OCI-LY7 (cell line): ENCODE data around the gene PRKN.

Source experiments
- EZH2phosphoT487 ChIP-seq: fragments of 200-600 bp; sonication (generic); IDR thresholded peaks from 2 replicates; pipeline ENCODE4 v1.6.1; 2018; ENCODE audit warnings: low read depth, borderline replicate concordance, mild to moderate bottlenecking, mixed run types, antibody characterized with exemption, low read length, moderate library complexity, mixed read lengths
- TF ChIP-seq, protein P1 (sequence below): fragments of 200-600 bp; sonication (generic); conservative IDR thresholded peaks from 2 replicates; pipeline ENCODE4 v1.5.1; 2014; ENCODE audit warnings: mild to moderate bottlenecking, antibody characterized with exemption, low read length, moderate library complexity, mixed read lengths

DNA sequence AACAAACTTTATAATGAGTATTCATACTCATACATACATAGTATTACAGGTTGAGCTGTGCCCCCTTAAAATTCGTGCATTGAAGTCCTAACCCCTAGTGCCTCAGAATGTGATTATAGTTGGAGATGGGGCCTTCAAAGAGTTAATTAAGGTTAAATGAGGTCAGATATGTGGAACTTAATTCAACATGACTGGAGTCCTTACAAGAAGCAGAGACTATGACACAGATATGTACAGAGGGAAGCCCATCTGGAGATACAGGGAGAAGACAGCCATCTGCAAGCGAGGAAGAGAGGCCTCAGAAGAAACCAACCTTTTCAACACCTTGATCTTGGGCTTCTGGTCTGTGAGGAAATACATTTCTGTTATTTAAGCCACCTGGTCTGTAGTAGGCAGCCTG, 917.6 kb downstream of the PRKN start:
- TF ChIP-seq, protein P1, sequence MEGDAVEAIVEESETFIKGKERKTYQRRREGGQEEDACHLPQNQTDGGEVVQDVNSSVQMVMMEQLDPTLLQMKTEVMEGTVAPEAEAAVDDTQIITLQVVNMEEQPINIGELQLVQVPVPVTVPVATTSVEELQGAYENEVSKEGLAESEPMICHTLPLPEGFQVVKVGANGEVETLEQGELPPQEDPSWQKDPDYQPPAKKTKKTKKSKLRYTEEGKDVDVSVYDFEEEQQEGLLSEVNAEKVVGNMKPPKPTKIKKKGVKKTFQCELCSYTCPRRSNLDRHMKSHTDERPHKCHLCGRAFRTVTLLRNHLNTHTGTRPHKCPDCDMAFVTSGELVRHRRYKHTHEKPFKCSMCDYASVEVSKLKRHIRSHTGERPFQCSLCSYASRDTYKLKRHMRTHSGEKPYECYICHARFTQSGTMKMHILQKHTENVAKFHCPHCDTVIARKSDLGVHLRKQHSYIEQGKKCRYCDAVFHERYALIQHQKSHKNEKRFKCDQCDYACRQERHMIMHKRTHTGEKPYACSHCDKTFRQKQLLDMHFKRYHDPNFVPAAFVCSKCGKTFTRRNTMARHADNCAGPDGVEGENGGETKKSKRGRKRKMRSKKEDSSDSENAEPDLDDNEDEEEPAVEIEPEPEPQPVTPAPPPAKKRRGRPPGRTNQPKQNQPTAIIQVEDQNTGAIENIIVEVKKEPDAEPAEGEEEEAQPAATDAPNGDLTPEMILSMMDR: no peak
- TF ChIP-seq EZH2phosphoT487: no peak
